ENCODE results near the gene PHTF2.

Gene PHTF2

DNA sequence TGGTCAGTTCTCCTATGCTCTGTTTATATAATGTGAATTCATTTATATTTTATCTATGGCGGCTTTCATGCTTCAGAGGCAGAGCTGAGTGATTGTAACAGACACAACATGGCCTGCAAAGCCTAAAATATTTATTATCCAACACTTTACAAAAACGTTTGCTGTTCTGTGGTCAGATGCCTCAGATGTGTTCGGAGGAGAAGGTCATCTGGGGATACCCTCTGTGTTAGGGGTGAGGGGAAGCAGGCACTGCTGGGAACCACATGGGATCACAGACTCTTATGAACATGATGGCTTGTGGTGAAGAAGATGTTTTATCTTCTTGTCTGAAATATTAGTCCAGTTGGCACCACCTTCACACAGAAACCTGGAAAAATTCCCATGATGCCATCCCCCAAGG lies 203.4 kb downstream of the PHTF2 start:
- DNase-seq, result no peak

DNA sequence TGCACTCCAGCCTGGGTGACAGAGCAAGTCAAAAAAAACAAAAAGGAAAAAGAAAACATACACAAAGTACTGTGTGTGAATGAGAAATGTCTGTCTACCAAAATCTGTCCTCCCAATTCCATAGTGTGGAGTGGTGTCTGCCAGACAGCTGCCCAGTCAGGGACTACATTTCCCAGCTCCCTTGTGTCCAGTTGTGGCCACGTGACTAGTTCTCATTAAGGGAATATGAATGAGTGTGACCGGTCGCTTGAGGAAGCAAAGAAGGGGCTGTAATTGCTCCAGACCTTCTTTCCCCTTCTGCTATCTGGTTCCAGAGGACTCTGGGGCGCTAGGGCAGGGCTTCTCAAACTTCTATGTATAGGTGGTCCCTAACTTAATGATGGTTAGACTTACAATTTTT lies 204.1 kb downstream of the PHTF2 start:
- DNase-seq, result no peak

DNA sequence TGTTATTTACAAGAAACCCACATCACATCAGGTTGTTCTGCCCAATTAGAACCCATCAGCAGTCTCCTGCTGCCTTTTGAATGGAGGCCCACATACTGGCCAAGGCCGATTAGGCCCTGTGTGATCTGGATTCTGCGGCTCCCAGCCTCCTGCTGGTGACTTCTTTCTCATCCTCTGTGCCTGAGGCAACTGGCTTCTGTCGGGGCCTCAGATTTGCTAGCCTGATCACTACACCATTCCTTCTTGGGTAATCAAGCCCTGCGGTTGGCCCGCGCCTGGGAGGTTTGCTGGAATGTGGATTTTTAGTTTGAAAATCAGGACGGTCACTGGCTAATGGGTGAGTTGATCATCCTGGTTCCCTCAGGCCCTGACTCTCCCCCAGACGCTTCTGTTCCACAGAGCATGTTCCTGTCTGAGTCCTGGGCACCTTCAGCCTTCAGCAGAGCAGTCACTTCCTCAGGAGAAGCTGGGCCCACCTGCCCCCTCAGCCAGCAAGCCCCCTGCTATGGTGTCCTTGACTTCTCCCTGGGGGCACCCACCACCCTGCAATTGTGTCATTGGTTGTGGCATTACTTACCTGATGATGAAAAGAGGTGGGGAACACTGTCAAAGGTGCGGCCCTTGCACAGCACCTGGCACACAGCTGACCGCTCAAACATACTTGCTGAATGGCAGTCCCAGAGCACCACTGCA lies 207.6 kb downstream of the PHTF2 start:
- DNase-seq, result no peak
